Heart left ventricle (tissue), 16 donors: ENCODE measurements around the gene MCUB. TPM values are rescaled to one million over a fixed set of nuclear protein-coding genes. Genes with fewer than 3 reads are reported as not detected.

ENCODE experiments used
- ATAC-seq, 4 donors: fragments of 200-7000 bp; cut with Tn5 transposase; one replicate each; pipeline ENCODE4 v1.9.1; 2020 to 2022; ENCODE audit warnings: moderate library complexity in 4 of 4, mild to moderate bottlenecking in 3 of 4, moderate number of reproducible peaks in 1 of 4
- DNase-seq, 5 donors: peaks; one replicate each; pipeline ENCODE4 v3.0.0-alpha.2; 2020
- H3K27ac ChIP-seq, 12 donors: fragments of 200-600 bp; sonication (generic) in 4 of 12; one replicate each; pipeline versions ENCODE4 v1.5.0 to v1.8.0; 2016 to 2022; ENCODE audit warnings: mild to moderate bottlenecking in 2 of 12
- H3K27me3 ChIP-seq, 9 donors: fragments of 200-600 bp; sonication (generic) in 2 of 9; one replicate each; pipeline versions ENCODE4 v1.5.1 to v1.8.0; 2016 to 2022; ENCODE audit warnings: mild to moderate bottlenecking in 3 of 9
- H3K36me3 ChIP-seq, 9 donors: fragments of 200-600 bp; sonication (generic) in 2 of 9; one replicate each; pipeline versions ENCODE4 v1.5.0 to v1.8.0; 2018 to 2022; ENCODE audit warnings: mild to moderate bottlenecking in 2 of 9
- H3K4me1 ChIP-seq, 12 donors: fragments of 200-600 bp; sonication (generic) in 4 of 12; one replicate each; pipeline versions ENCODE4 v1.5.0 to v1.8.0; 2016 to 2022; ENCODE audit warnings: mild to moderate bottlenecking in 3 of 12
- H3K4me3 ChIP-seq, 12 donors: fragments of 200-600 bp; sonication (generic) in 4 of 12; one replicate each; pipeline versions ENCODE4 v1.5.0 to v1.8.0; 2017 to 2022; ENCODE audit warnings: mild to moderate bottlenecking in 9 of 12, moderate library complexity in 4 of 12
- H3K9me3 ChIP-seq, 12 donors: fragments of 200-600 bp; sonication (generic) in 4 of 12; one replicate each; pipeline versions ENCODE4 v1.5.0 to v1.8.0; 2016 to 2022; ENCODE audit warnings: mild to moderate bottlenecking in 1 of 12
- CTCF ChIP-seq, 12 donors: fragments of 200-600 bp; sonication (generic) in 4 of 12; IDR thresholded peaks; one replicate each; pipeline versions ENCODE4 v1.5.0 to v1.8.0; 2018 to 2022; ENCODE audit warnings: antibody characterized with exemption in 12 of 12, mild to moderate bottlenecking in 5 of 12
- POLR2A ChIP-seq, 2 donors: fragments of 450-650 bp; IDR thresholded peaks; one replicate each; pipeline ENCODE4 v1.6.1; 2017; ENCODE audit warnings: antibody characterized with exemption in 2 of 2, mild to moderate bottlenecking in 2 of 2, moderate library complexity in 2 of 2
- WGBS, 4 donors: extraction: QIAGEN DNeasy Blood & Tissue Kit in 2 of 4; methylation state at CpG; one replicate each; pipeline versions ENCODE4 v1.1.5 to v1.1.7; 2013 to 2018; 5-methylcytosine and 5-hydroxymethylcytosine counted together
- intact Hi-C, 10 donors: fragments of 100-400 bp; cut with DNase I; formaldehyde crosslinking; loops; one replicate each; pipeline versions ENCODE4 v1.11.1 to v1.14.2; 2022
- polyA plus RNA-seq, 2 donors: library from polyadenylated mRNA; stranded (reverse); fragments of 200-250 nt; gene quantifications; one replicate each; pipeline ENCODE4 v1.2.3, GENCODE V29; 2013
- total RNA-seq, 9 donors: library from RNA; depleted of rRNA in 2 of 9; stranded (reverse); fragments of >200 nt in 2 of 9; fragmentation: NEBNext Ultra II Directional in 3 of 9; extraction: Animal tissue kit (Norgen Biotek cat#: 25700) in 3 of 9; gene quantifications; one replicate each; pipeline versions ENCODE4 v1.1.0 to v1.2.4, GENCODE V29; 2016 to 2023
- donor health status: ischemic (EF 13 %, LVEDD 7.1; RV severe dilation, severe dysfunction).
- donor health status: healthy with polysubstance abuse.
- donor health status: DM: no; HTN: yes; CAD: no.
- donor health status: DM: no; HTN: no; CAD: no.
- donor health status: ischemic (EF 25% LVEDD 6.9; RV normal size, moderate dysfunction).
- donor health status: ischemic (EF 25% LVEDD 5.7; RV mildly dilated, moderate dysfunction).
- donor health status: healthy.
- donor health status: DM: yes; HTN: yes; CAD: no.
- donor health status: ischemic (EF 35%, LVEDD 5.7; RV mildly dilated, moderate dysfunction).
- donor health status: nonischemic (EF 11% LVEDD 7.7; RV severe dilation, severe dysfunction).
- donor health status: DM: yes; HTN: yes; CAD: no.
- donor health status: PGD.
- donor health status: ischemic (EF 29% LVEDD 5.4; RV normal size, mild dysfunction).
- donor health status: nonischemic (EF 23%, LVEDD 6.1; RV moderate dilation, normal function).

The MCUB gene
- total and polyA plus RNA-seq, 11 donors: 1.6 to 15.1 (median 4.3) TPM

DNA sequence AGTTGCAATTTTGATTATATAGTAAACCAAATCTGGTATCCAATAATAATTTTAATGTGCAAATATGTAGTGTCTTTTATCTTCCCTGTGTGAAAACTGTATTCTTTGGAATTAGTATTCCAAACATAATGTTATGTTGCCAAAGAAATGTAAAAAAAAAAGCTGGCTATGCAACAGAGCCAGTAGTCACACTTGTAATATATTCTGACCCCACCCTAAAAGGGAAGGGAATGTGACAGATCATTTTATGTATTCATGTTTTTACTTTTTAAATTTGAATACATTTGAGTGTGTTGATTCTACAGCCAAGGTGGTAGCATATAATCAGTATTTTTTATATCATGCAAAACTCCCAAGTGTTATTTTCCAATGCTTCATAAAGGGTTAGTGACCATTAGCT lies 27.9 kb upstream of the MCUB start:
- Histone ChIP-seq H3K4me3 (no peak overlapping the region), H3K27me3 (no peaks in the 10 kb centered on the region), H3K27ac (no peak overlapping the region), H3K9me3 (no peaks in the 10 kb centered on the region), H3K4me1 (no peaks in the 10 kb centered on the region), H3K36me3 (peaks cover 0 to 100% (median 96%) of the 10 kb centered on the region in 9 donors)
- ATAC-seq (no peak), DNase-seq (no peak)
- TF ChIP-seq CTCF (IDR thresholded peaks at IDR 0.05): no peak
- intact Hi-C loops: loop anchor here in 1 of 10 donors (10.0 kb wide), 1 partner anchor 283 kb away; the partner anchor contains the start of gene GAR1

DNA sequence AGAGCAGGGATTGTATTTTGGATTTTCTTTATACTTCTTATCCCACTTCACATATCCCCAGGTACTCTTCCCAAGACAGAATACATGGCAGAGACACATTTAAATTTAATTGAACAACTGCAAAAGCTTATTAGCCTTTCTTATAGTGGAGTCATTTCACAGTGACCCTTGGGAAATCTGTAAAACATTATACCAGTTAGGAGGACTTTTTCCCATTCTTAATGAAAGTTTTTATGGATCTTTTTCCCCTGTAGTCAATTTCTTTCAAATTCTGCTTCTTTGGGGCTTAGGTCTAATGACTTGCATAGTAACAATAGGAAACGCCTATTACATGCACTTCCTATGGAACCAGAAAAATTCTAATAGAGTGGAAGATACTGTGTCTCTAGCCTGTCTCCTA lies 14.6 kb upstream of the MCUB start:
- Histone ChIP-seq H3K27ac (no peak overlapping the region), H3K36me3 (peaks cover 0 to 58% (median 28%) of the 10 kb centered on the region in 9 donors), H3K9me3 (peaks cover 0 to 3% (median 0%) of the 10 kb centered on the region in 12 donors), H3K4me3 (no peak overlapping the region), H3K4me1 (peaks cover 0 to 14% (median 0%) of the 10 kb centered on the region in 12 donors), H3K27me3 (no peaks in the 10 kb centered on the region)
- ATAC-seq: no peak
- TF ChIP-seq POLR2A (IDR thresholded peaks at IDR 0.05) (no peak), CTCF (IDR thresholded peaks at IDR 0.05) (no peak)
- 94 to 100% (median 95%) methylated on average over 1 of the region's 1 CpG for WGBS, 4 donors
- no peak for DNase-seq
- intact Hi-C loops: no loop called here

- 89 to 94% (median 91%) methylated on average over 5 of the region's 5 CpGs for WGBS, 4 donors
- ATAC-seq (no peak), DNase-seq (no peak)
- Histone ChIP-seq H3K4me1 (peaks cover 0 to 14% (median 0%) of the 10 kb centered on the region in 12 donors), H3K9me3 (peaks cover 0 to 3% (median 0%) of the 10 kb centered on the region in 12 donors), H3K4me3 (no peak overlapping the region), H3K36me3 (peaks cover 0 to 38% (median 12%) of the 10 kb centered on the region in 9 donors), H3K27ac (no peak overlapping the region), H3K27me3 (no peaks in the 10 kb centered on the region)
- TF ChIP-seq POLR2A (IDR thresholded peaks at IDR 0.05) (no peak), CTCF (IDR thresholded peaks at IDR 0.05) (no peak)
- intact Hi-C loops: no loop called here
Measured at GRCh38 chr4:109547394-109547793, 12.7 kb upstream of the MCUB start.

- DNase-seq: peak in 3 of 5 donors; percentile 18 to 48 (median 31)
- no peak overlapping the region for H3K4me3 ChIP-seq
- peaks cover 0 to 26% (median 6%) of the 10 kb centered on the region in 9 donors for H3K36me3 ChIP-seq
- H3K4me1 ChIP-seq: peaks cover 0 to 14% (median 0%) of the 10 kb centered on the region in 12 donors
- peaks cover 0 to 3% (median 0%) of the 10 kb centered on the region in 12 donors for H3K9me3 ChIP-seq
- TF ChIP-seq POLR2A (IDR thresholded peaks at IDR 0.05) (no peak), CTCF (IDR thresholded peaks at IDR 0.05) (no peak)
- intact Hi-C loops: no loop called here
- WGBS, 4 donors: 45 to 82% (median 51%) methylated on average over 2 of the region's 2 CpGs
- peak in 3 of 4 donors; percentile 63 to 87 (median 83) for ATAC-seq
- no peaks in the 10 kb centered on the region for H3K27me3 ChIP-seq
- peak overlapping the region in 1 of 12 donors; percentile 57 for H3K27ac ChIP-seq
Measured at GRCh38 chr4:109548655-109549054, 11.4 kb upstream of the MCUB start.
